H9 (cell line): ENCODE results near the gene C12orf56. TPM values are rescaled to one million over a fixed set of nuclear protein-coding genes. Genes with fewer than 3 reads are reported as not detected.

Experiments used
- DNase-seq: peaks from one replicate; pipeline ENCODE4 v3.0.0-alpha.2; 2017
- H2AFZ ChIP-seq: one replicate; pipeline ENCODE4 v1.6.1; 2013; ENCODE audit warnings: mild to moderate bottlenecking, low read length, control low read depth, moderate library complexity
- H2AK5ac ChIP-seq: 2 replicates; pipeline ENCODE4 v1.6.1; 2013; ENCODE audit warnings: low read length, control low read depth, mixed read lengths; ENCODE audit not compliant: insufficient read length
- H2BK120ac ChIP-seq: one replicate; pipeline ENCODE4 v1.6.1; 2013; ENCODE audit warnings: low read depth, mild to moderate bottlenecking, low read length, control low read depth, inconsistent platforms; ENCODE audit not compliant: poor library complexity, severe bottlenecking
- H2BK12ac ChIP-seq: 2 replicates; pipeline ENCODE4 v1.6.1; 2013; ENCODE audit warnings: low read length, control low read depth, mixed read lengths, low read depth; ENCODE audit not compliant: insufficient read length
- H2BK15ac ChIP-seq: 2 replicates; pipeline ENCODE4 v1.6.1; 2013; ENCODE audit warnings: low read depth, low read length, control low read depth
- H2BK20ac ChIP-seq: one replicate; pipeline ENCODE4 v1.6.1; 2013; ENCODE audit warnings: low read depth, mild to moderate bottlenecking, low read length, control low read depth, inconsistent platforms; ENCODE audit not compliant: poor library complexity, severe bottlenecking
- H2BK5ac ChIP-seq: 2 replicates; pipeline ENCODE4 v1.6.1; 2013; ENCODE audit warnings: low read length, control low read depth, mixed read lengths; ENCODE audit not compliant: insufficient read length
- H3K14ac ChIP-seq: 2 replicates; pipeline ENCODE4 v1.6.1; 2013; ENCODE audit warnings: low read length, control low read depth; ENCODE audit not compliant: insufficient read depth
- H3K18ac ChIP-seq: 2 replicates; pipeline ENCODE4 v1.6.1; 2013; ENCODE audit warnings: low read depth, mild to moderate bottlenecking, mixed read lengths, low read length, control low read depth; ENCODE audit not compliant: insufficient read length
- H3K23ac ChIP-seq: 2 replicates; pipeline ENCODE4 v1.6.1; 2013; ENCODE audit warnings: low read length, control low read depth, mixed read lengths, low read depth; ENCODE audit not compliant: insufficient read length
- H3K23me2 ChIP-seq: 2 replicates; pipeline ENCODE4 v1.6.1; 2013; ENCODE audit warnings: low read depth, mild to moderate bottlenecking, mixed read lengths, low read length, control low read depth; ENCODE audit not compliant: insufficient read length, poor library complexity, severe bottlenecking
- H3K27ac ChIP-seq: 2 replicates; pipeline ENCODE4 v1.5.1; 2013; ENCODE audit warnings: low read length, control low read depth, mixed read lengths, low read depth; ENCODE audit not compliant: insufficient read length
- H3K27me3 ChIP-seq: 2 replicates; pipeline ENCODE4 v1.6.1; 2013; ENCODE audit warnings: low read length, control low read depth, inconsistent platforms; ENCODE audit not compliant: insufficient read depth
- H3K4ac ChIP-seq: 2 replicates; pipeline ENCODE4 v1.6.1; 2013; ENCODE audit warnings: low read depth, mild to moderate bottlenecking, control low read depth, inconsistent platforms, low read length, moderate library complexity
- H3K4me1 ChIP-seq: 2 replicates; pipeline ENCODE4 v1.6.1; 2013; ENCODE audit warnings: low read length, control low read depth, inconsistent platforms; ENCODE audit not compliant: insufficient read depth
- H3K4me2 ChIP-seq: 2 replicates; pipeline ENCODE4 v1.6.1; 2013; ENCODE audit warnings: low read length, control low read depth, mixed read lengths; ENCODE audit not compliant: insufficient read length, insufficient read depth
- H3K56ac ChIP-seq: 2 replicates; pipeline ENCODE4 v1.6.1; 2013; ENCODE audit warnings: low read depth, mild to moderate bottlenecking, mixed read lengths, low read length, control low read depth; ENCODE audit not compliant: insufficient read length
- H3K79me1 ChIP-seq: 2 replicates; pipeline ENCODE4 v1.6.1; 2013; ENCODE audit warnings: low read depth, mild to moderate bottlenecking, moderate library complexity, low read length, control low read depth, inconsistent platforms; ENCODE audit not compliant: insufficient read depth, poor library complexity, severe bottlenecking
- H3K79me2 ChIP-seq: 2 replicates; pipeline ENCODE4 v1.6.1; 2013; ENCODE audit warnings: low read length, control low read depth, inconsistent platforms; ENCODE audit not compliant: insufficient read depth
- H3K9ac ChIP-seq: 2 replicates; pipeline ENCODE4 v1.6.1; 2013; ENCODE audit warnings: low read length, control low read depth, mixed read lengths; ENCODE audit not compliant: insufficient read length; ENCODE audit errors: extremely low read depth
- H3K9me3 ChIP-seq: one replicate; pipeline ENCODE4 v1.6.1; 2013; ENCODE audit warnings: low read depth, low read length, inconsistent platforms; ENCODE audit not compliant: control insufficient read depth
- H3T11ph ChIP-seq: one replicate; pipeline ENCODE4 v1.6.1; 2013; ENCODE audit warnings: mild to moderate bottlenecking, low read length, control low read depth, inconsistent platforms
- H4K20me1 ChIP-seq: one replicate; pipeline ENCODE4 v1.6.1; 2013; ENCODE audit not compliant: control insufficient read depth, insufficient read length, insufficient read depth
- H4K5ac ChIP-seq: 2 replicates; pipeline ENCODE4 v1.6.1; 2013; ENCODE audit warnings: low read depth, mild to moderate bottlenecking, mixed read lengths, low read length, control low read depth; ENCODE audit not compliant: insufficient read length
- H4K8ac ChIP-seq: replicated peaks from 2 replicates; pipeline ENCODE4 v1.6.1; 2013; ENCODE audit warnings: low read length, control low read depth, mixed read lengths, low read depth; ENCODE audit not compliant: insufficient read length
- H4K91ac ChIP-seq: 2 replicates; pipeline ENCODE4 v1.6.1; 2013; ENCODE audit warnings: low read depth, mild to moderate bottlenecking, moderate library complexity, mixed read lengths, low read length, control low read depth; ENCODE audit not compliant: insufficient read length
- H3K27ac Mint-ChIP-seq, 3 experiments: 2 replicates in 2 of 3; 3 replicates in 1 of 3; pipeline ENCODE4 v1.8.0; 2020 to 2021; ENCODE audit warnings: mixed read lengths in 3 of 3, mild to moderate bottlenecking in 1 of 3, moderate library complexity in 1 of 3
- H3K27me3 Mint-ChIP-seq: 2 replicates; pipeline ENCODE4 v1.8.0; 2021; ENCODE audit warnings: low read depth, mild to moderate bottlenecking, moderate library complexity, mixed read lengths
- H3K36me3 Mint-ChIP-seq, 3 experiments: 2 replicates in 2 of 3; 3 replicates in 1 of 3; pipeline ENCODE4 v1.8.0; 2020 to 2021; ENCODE audit warnings: low read depth in 3 of 3, mixed read lengths in 3 of 3; ENCODE audit not compliant: insufficient read depth in 1 of 3
- H3K4me1 Mint-ChIP-seq, 2 experiments: 2 replicates each; pipeline ENCODE4 v1.8.0; 2020; ENCODE audit warnings: mixed read lengths in 2 of 2
- H3K4me3 Mint-ChIP-seq, 2 experiments: 2 replicates in 1 of 2; 3 replicates in 1 of 2; pipeline ENCODE4 v1.8.0; 2020 to 2021; ENCODE audit warnings: mild to moderate bottlenecking in 2 of 2, mixed read lengths in 2 of 2, moderate library complexity in 1 of 2
- H3K9me3 Mint-ChIP-seq, 2 experiments: 2 replicates in 1 of 2; 3 replicates in 1 of 2; pipeline ENCODE4 v1.8.0; 2020; ENCODE audit warnings: mild to moderate bottlenecking in 2 of 2, mixed read lengths in 2 of 2, moderate library complexity in 1 of 2
- WGBS: extraction: QIAGEN DNeasy Blood & Tissue Kit; methylation state at CpG from one replicate; pipeline ENCODE4 v1.1.7; 2013; ENCODE audit warnings: missing lambda C conversion rate, low lambda C conversion rate, mixed read lengths; ENCODE audit not compliant: insufficient read length; ENCODE audit errors: extremely low coverage; 5-methylcytosine and 5-hydroxymethylcytosine counted together
- total RNA-seq: library from RNA; stranded (reverse); gene quantifications from 2 replicates; pipeline ENCODE4 v1.2.1, GENCODE V29; 2021
- TF ChIP-seq, protein P1 (sequence below): fragments of 200-600 bp; sonication (generic); conservative IDR thresholded peaks from 3 replicates; pipeline ENCODE4 v1.8.0; 2021; ENCODE audit warnings: antibody characterized with exemption, mild to moderate bottlenecking

Gene C12orf56
- total RNA-seq, 1 experiment from 2014 or later, result 2.2 TPM

DNA sequence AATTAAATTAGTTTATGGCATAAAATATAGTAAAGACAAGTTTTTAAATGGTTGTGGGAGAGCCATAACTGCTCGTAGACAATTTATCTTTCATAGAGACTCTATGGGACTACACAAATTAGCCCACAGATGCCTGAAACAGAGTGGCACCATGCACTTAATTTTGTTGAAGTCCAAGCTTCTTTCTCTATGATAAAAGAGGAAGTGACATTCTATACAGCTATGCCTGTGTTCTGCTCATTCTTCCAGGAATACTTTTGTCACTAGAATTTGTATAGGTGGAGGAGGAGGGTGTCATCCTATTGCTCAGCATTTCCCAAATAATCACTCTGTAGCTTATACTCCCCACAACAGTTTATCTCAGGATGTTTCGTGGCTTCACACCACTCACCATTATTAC, 124.7 kb downstream of the C12orf56 start:
- no peak overlapping the region for H4K8ac ChIP-seq
- H2BK5ac ChIP-seq, result no peak overlapping the region
- no peak overlapping the region for H2AFZ ChIP-seq
- H3K18ac ChIP-seq, result no peak overlapping the region
- no peaks in the 10 kb centered on the region for H3K4me1 ChIP-seq
- H3K9me3 ChIP-seq, result no peaks in the 10 kb centered on the region
- no peak overlapping the region for H3K4me2 ChIP-seq
- no peak overlapping the region for H2AK5ac ChIP-seq
- no peaks in the 10 kb centered on the region for H3K23me2 ChIP-seq
- no peak overlapping the region for H2BK12ac ChIP-seq
- H3K27ac ChIP-seq, result no peak overlapping the region
- no peak overlapping the region for H3K4ac ChIP-seq
- no peak overlapping the region for H3T11ph ChIP-seq
- no peaks in the 10 kb centered on the region for H3K79me1 ChIP-seq
- DNase-seq, result no peak
- H3K56ac ChIP-seq, result no peak overlapping the region
- no peaks in the 10 kb centered on the region for H3K79me2 ChIP-seq
- H3K27me3 Mint-ChIP-seq, result no peaks in the 10 kb centered on the region
- no peaks in the 10 kb centered on the region for H4K20me1 ChIP-seq
- no peak overlapping the region for H2BK120ac ChIP-seq
- H3K36me3 Mint-ChIP-seq, result peaks cover 0 to 2% (median 0%) of the 10 kb centered on the region in 3 experiments; a peak in 1 of 7 replicates
- H4K5ac ChIP-seq, result no peak overlapping the region
- TF ChIP-seq, protein P1, sequence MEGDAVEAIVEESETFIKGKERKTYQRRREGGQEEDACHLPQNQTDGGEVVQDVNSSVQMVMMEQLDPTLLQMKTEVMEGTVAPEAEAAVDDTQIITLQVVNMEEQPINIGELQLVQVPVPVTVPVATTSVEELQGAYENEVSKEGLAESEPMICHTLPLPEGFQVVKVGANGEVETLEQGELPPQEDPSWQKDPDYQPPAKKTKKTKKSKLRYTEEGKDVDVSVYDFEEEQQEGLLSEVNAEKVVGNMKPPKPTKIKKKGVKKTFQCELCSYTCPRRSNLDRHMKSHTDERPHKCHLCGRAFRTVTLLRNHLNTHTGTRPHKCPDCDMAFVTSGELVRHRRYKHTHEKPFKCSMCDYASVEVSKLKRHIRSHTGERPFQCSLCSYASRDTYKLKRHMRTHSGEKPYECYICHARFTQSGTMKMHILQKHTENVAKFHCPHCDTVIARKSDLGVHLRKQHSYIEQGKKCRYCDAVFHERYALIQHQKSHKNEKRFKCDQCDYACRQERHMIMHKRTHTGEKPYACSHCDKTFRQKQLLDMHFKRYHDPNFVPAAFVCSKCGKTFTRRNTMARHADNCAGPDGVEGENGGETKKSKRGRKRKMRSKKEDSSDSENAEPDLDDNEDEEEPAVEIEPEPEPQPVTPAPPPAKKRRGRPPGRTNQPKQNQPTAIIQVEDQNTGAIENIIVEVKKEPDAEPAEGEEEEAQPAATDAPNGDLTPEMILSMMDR, result no peak
- H2BK20ac ChIP-seq, result no peak overlapping the region
- no peaks in the 10 kb centered on the region; a peak in 1 of 5 replicates for H3K9me3 Mint-ChIP-seq
- no peaks in the 10 kb centered on the region for H3K4me1 Mint-ChIP-seq
- H2BK15ac ChIP-seq, result no peak overlapping the region
- no peak overlapping the region for H3K14ac ChIP-seq
- no peak overlapping the region for H3K9ac ChIP-seq
- H4K91ac ChIP-seq, result no peak overlapping the region
- H3K27ac Mint-ChIP-seq, result no peak overlapping the region
- no peaks in the 10 kb centered on the region for H3K27me3 ChIP-seq
- no peak overlapping the region for H3K23ac ChIP-seq
- WGBS, result no CpG with 5 or more reads among the region's 2 CpGs
- H3K4me3 Mint-ChIP-seq, result no peak overlapping the region
